Type B pancreatic cell (in vitro differentiated cells): ENCODE measurements around the gene TENM4. TPM values are rescaled to one million over a fixed set of nuclear protein-coding genes. Genes with fewer than 3 reads are reported as not detected.

Source experiments
- DNase-seq: peaks from one replicate; pipeline ENCODE4 v3.0.0; 2021; ENCODE audit warnings: mixed read lengths; ENCODE audit not compliant: unreplicated experiment; ENCODE audit errors: extremely low spot score
- H3K27ac Mint-ChIP-seq: 2 replicates; pipeline ENCODE4 v1.8.0; 2021; ENCODE audit warnings: mild to moderate bottlenecking, mixed read lengths
- H3K27me3 Mint-ChIP-seq: 2 replicates; pipeline ENCODE4 v1.8.0; 2021; ENCODE audit warnings: mixed read lengths
- H3K36me3 Mint-ChIP-seq: 2 replicates; pipeline ENCODE4 v1.8.0; 2021; ENCODE audit warnings: mixed read lengths
- H3K4me1 Mint-ChIP-seq: one replicate; pipeline ENCODE4 v1.8.0; 2021; ENCODE audit warnings: mixed read lengths; ENCODE audit not compliant: unreplicated experiment
- H3K4me3 Mint-ChIP-seq: 2 replicates; pipeline ENCODE4 v1.8.0; 2021; ENCODE audit warnings: mild to moderate bottlenecking, mixed read lengths
- H3K9me3 Mint-ChIP-seq: 2 replicates; pipeline ENCODE4 v1.8.0; 2021; ENCODE audit warnings: mixed read lengths
- total RNA-seq: library from RNA; stranded (reverse); gene quantifications from 2 replicates; pipeline ENCODE4 v1.2.1, GENCODE V29; 2021; ENCODE audit warnings: low replicate concordance
- TF ChIP-seq, protein P1 (sequence below): fragments of 200-600 bp; sonication (generic); conservative IDR thresholded peaks from 2 replicates; pipeline ENCODE4 v1.5.0; 2021; ENCODE audit warnings: antibody characterized with exemption, mild to moderate bottlenecking

Gene TENM4
- total RNA-seq, 1 donor from 2014 or later, result 156 TPM

DNA sequence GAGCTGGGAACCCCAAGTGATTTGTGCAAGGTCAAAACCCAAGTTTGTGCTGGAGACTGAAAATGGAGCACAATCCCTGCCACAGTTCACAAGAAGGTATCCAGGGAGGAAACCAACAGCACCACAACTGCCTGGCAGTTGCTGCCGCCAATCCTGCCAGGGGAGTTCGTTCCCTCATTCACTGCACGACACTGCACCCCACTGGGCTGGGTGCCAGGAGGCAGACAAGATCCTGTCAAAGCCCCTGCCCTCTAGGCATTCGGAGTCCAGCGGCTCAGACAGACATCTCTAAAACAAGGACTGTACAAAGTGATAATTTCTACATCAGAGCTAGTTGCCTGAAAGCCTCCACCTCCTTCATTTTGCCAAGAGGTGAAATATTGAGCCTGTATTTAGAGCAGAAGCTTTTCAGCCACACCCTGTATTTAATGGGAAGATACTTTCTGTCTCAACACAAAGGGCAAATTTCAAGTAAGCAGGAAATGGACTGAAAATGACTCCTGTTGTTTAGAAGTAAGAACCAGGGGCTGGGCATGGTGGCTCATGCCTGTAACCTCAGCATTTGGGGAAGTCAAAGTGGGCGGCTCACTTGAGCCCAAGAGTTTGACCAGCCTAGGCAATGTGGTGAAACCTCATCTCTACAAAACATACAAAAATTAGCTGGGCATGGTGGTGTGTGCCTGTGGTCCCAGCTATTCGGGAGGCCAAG, 588.8 kb downstream of the TENM4 start:
- DNase-seq, result no peak
- H3K4me1 Mint-ChIP-seq, result peaks cover 15% of the 10 kb centered on the region
- peaks cover 26% of the 10 kb centered on the region for H3K36me3 Mint-ChIP-seq
- no peaks in the 10 kb centered on the region for H3K9me3 Mint-ChIP-seq
- H3K27me3 Mint-ChIP-seq, result no peaks in the 10 kb centered on the region
- H3K27ac Mint-ChIP-seq, result no peak overlapping the region
- H3K4me3 Mint-ChIP-seq, result no peak overlapping the region
- TF ChIP-seq, protein P1, sequence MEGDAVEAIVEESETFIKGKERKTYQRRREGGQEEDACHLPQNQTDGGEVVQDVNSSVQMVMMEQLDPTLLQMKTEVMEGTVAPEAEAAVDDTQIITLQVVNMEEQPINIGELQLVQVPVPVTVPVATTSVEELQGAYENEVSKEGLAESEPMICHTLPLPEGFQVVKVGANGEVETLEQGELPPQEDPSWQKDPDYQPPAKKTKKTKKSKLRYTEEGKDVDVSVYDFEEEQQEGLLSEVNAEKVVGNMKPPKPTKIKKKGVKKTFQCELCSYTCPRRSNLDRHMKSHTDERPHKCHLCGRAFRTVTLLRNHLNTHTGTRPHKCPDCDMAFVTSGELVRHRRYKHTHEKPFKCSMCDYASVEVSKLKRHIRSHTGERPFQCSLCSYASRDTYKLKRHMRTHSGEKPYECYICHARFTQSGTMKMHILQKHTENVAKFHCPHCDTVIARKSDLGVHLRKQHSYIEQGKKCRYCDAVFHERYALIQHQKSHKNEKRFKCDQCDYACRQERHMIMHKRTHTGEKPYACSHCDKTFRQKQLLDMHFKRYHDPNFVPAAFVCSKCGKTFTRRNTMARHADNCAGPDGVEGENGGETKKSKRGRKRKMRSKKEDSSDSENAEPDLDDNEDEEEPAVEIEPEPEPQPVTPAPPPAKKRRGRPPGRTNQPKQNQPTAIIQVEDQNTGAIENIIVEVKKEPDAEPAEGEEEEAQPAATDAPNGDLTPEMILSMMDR, result no peak

- H3K27me3 Mint-ChIP-seq, result no peaks in the 10 kb centered on the region
- DNase-seq, result no peak
- peaks cover 23% of the 10 kb centered on the region for H3K36me3 Mint-ChIP-seq
- no peak overlapping the region for H3K4me3 Mint-ChIP-seq
- H3K27ac Mint-ChIP-seq, result no peak overlapping the region
- H3K9me3 Mint-ChIP-seq, result no peaks in the 10 kb centered on the region
- peaks cover 7% of the 10 kb centered on the region for H3K4me1 Mint-ChIP-seq
- TF ChIP-seq, protein P1, result no peak
Measured at GRCh38 chr11:78850078-78850477, 590.8 kb downstream of the TENM4 start.

DNA sequence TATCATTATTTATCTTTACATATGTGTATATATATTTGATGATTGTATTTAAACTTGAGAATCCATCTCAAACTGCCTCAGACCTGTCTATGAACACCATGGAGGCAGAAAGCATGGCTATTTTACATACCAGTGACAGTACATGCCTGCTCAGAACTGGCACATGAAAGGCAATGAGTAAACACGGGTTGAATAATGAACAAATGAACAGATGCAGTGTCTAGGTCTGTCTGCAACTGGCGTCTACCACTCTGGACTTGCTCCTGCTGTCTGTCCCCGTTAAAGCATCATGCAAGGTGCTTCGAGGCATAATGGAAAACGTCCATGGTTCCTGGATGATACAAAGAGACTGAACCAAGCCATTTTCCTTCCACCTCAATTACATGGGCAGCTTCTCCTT, 594.6 kb downstream of the TENM4 start:
- DNase-seq, result no peak
- Mint-ChIP-seq H3K27me3 (no peaks in the 10 kb centered on the region), H3K27ac (no peak overlapping the region), H3K4me3 (no peak overlapping the region), H3K36me3 (peaks cover 22% of the 10 kb centered on the region), H3K4me1 (peaks cover 20% of the 10 kb centered on the region), H3K9me3 (no peaks in the 10 kb centered on the region)
- TF ChIP-seq, protein P1, result no peak

DNA sequence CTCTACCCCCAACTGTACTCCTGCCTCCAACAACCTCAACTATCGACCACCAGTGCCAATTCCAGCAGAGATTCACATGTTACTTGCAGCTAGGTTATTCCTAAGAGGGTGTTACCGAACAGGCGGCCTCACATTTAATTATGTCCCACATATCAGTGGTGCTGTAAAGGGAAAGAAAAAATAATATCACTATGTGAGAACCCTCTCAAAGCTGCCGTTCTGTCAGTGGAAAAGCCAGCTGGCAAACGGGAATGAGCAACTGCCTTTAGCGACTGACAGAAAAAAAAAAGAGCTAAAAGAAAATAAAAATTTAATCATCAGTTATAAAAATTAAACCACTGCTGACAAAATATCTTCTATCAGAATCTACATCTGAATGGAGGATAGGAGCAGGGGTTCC, 595.3 kb downstream of the TENM4 start:
- Mint-ChIP-seq H3K27me3 (no peaks in the 10 kb centered on the region), H3K4me1 (peaks cover 22% of the 10 kb centered on the region), H3K9me3 (no peaks in the 10 kb centered on the region), H3K36me3 (peaks cover 22% of the 10 kb centered on the region), H3K4me3 (no peak overlapping the region), H3K27ac (no peak overlapping the region)
- DNase-seq, result no peak
- TF ChIP-seq, protein P1, result no peak

DNA sequence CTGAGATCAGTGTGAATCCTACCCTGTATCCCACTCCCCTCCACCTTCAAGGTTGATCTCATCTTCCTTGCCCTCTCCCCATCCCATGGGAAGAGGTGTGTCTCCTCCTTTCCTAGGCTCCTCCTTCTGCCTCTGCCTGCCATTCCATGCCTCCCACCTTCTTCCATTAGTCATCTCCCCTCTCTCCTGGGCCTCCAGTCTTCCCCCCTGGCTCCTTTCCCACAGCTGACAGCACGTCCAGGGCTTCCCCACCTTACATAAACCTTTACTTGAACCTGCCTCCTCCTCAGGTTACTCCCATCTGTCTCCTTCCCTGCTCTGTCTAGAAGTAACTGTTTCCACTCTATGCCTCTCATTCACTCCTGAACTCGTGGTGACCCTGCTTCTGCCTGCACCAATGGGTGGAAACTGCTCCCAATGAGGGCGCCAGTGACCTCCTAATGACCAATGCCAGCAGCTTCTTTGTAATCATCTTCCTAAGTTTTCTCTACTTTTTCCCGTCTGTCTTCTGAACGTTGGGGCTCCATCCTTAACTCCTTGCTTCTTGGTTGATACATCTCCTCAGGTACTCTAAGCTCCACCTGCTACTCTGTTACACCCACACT, 599.3 kb downstream of the TENM4 start:
- H3K9me3 Mint-ChIP-seq, result no peaks in the 10 kb centered on the region
- peak overlapping the region; percentile 5 for H3K27ac Mint-ChIP-seq
- TF ChIP-seq, protein P1, result no peak
- peak overlapping the region; percentile 44 for H3K4me3 Mint-ChIP-seq
- no peak for DNase-seq
- peaks cover 38% of the 10 kb centered on the region for H3K4me1 Mint-ChIP-seq
- H3K27me3 Mint-ChIP-seq, result no peaks in the 10 kb centered on the region
- H3K36me3 Mint-ChIP-seq, result peaks cover 11% of the 10 kb centered on the region
